Erythroblast (primary cell): Measurements from ENCODE around the gene MIP.
"Not testable (repeated sequence)": the region's sequence is repeated elsewhere in the genome, so short reads cannot be mapped to it uniquely, and the experiment has no call there.

Experiments used
- DNase-seq, 2 experiments: peaks; one replicate each; lab custom pipeline; 2025; lab: John Stamatoyannopoulos, UW
- GATA1 ChIP-seq: IDR thresholded peaks from 2 replicates; pipeline ENCODE4 v1.6.1; 2011; ENCODE audit warnings: low read depth, mild to moderate bottlenecking, control low read depth, low read length, moderate library complexity
- POLR2A ChIP-seq: IDR thresholded peaks from 2 replicates; pipeline ENCODE4 v1.6.1; 2011; ENCODE audit warnings: mild to moderate bottlenecking, low read length

The MIP gene

DNA sequence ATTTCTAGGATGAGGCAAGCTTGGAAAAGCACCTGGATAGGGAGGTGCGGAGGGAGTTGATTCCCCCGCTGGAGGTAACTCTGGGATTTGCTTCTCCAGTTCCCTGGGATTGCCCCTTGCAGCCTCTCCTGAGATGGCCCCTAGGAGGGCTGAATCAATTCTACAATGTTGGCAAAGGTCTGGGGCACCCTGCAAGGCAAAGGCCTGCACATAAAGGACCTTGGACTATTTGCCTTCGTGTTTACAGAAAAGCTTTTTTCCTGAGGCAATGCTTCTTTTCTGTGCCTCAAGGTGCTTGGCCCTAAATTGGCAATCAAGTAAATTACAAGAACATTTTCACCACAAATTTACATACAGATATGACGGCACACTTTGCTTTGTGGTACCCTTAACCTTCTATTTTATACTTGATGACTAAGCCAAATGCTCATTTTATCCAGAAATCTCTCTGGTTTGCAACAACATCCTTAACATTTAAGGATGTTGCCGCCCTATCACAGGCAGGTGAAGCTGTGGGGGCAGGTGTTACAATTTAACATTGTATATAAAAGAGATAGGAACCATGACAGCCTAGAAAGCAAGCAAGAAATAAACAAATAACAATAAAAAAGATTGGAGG, 45.5 kb downstream of the MIP start:
- no peak for DNase-seq
- no peak for TF ChIP-seq POLR2A
- no peak for TF ChIP-seq GATA1

DNA sequence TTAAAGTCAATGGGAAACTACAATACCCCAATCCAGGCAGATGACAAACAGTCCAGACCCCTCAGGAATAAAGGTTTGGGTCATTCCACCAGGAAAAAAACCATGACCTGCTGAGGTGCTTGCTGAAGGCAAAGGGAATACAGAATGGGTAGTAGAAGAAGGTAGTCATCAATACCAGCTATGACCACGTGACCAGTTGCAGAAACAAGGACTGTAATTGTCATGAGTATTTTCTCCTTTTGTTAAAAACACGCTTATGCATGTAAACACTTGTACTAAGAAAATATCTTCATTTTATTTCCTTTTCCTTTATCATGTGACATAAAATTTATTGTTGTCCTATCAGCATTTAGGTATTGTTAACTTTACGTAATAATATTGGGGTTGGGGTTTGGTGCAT, 50.2 kb downstream of the MIP start:
- DNase-seq, result not testable (repeated sequence)

GRCh38 chr12:56401612-56402011, 52.8 kb downstream of the MIP start:
- DNase-seq, result not testable (repeated sequence)

- not testable (repeated sequence) for DNase-seq
These were observed 53.3 kb downstream of the MIP start for GRCh38 chr12:56401125-56401524.
